ENCODE measurements around the gene PAX2. TPM values are rescaled to one million over a fixed set of nuclear protein-coding genes. Genes with fewer than 3 reads are reported as not detected.
A peak's percentile ranks its signal among the peaks of the same experiment; 100 is the strongest.

The PAX2 gene
- total RNA-seq, 1 donor from 2014 or later = not detected

- no peak for TF ChIP-seq CTCF (IDR thresholded peaks at IDR 0.05; ENCODE audit: partially characterized antibody, unreplicated experiment)
- Mint-ChIP-seq H3K36me3 (ENCODE audit: unreplicated experiment) (peaks cover 9% of the 10 kb centered on the region), H3K4me3 (ENCODE audit: unreplicated experiment) (peak overlapping the region; percentile 82), H3K4me1 (ENCODE audit: low read depth, unreplicated experiment) (peaks cover 8% of the 10 kb centered on the region), H3K27me3 (ENCODE audit: unreplicated experiment) (peaks cover 38% of the 10 kb centered on the region), H3K27ac (ENCODE audit: unreplicated experiment) (peak overlapping the region; percentile 59), H3K9me3 (ENCODE audit: unreplicated experiment) (peaks cover 15% of the 10 kb centered on the region)
- DNase-seq = peak; percentile 39
Measured at GRCh38 chr10:100715445-100716385, 29.7 kb upstream of the PAX2 start.

- Mint-ChIP-seq H3K4me3 (ENCODE audit: unreplicated experiment) (no peak overlapping the region), H3K36me3 (ENCODE audit: unreplicated experiment) (peaks cover 9% of the 10 kb centered on the region), H3K27ac (ENCODE audit: unreplicated experiment) (no peak overlapping the region), H3K4me1 (ENCODE audit: low read depth, unreplicated experiment) (peaks cover 8% of the 10 kb centered on the region), H3K9me3 (ENCODE audit: unreplicated experiment) (peaks cover 13% of the 10 kb centered on the region), H3K27me3 (ENCODE audit: unreplicated experiment) (peaks cover 36% of the 10 kb centered on the region)
- no peak for TF ChIP-seq CTCF (IDR thresholded peaks at IDR 0.05; ENCODE audit: partially characterized antibody, unreplicated experiment)
- DNase-seq = no peak
Measured at GRCh38 chr10:100717166-100717565, 28.2 kb upstream of the PAX2 start.

DNA sequence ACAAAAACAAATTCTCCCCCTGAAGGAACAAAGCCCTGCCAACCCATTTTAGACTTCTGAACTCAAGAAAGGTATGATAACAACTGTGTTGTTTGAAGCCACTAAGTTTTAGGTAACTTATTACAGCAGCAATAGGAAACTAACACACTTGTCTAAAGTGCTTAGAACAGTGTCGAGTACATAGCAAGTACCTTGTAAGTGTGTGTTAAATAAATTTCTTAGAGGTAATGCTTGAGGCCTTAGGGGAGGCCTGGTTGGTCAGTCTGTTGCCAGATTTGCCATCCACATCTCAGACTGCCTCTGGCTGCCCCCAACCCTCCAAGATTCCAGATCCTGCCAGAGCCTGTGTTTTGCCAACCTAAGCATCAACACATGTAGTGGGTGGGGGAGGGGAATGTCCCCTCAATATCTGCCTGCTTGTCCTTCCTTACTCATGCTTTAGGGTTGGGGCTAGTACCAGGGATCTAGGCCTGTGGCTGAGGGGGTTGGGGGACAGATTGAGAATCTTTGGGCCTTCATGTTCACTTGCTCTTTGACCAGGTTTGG is 27.1 kb upstream of the PAX2 start:
- peaks cover 36% of the 10 kb centered on the region for H3K27me3 Mint-ChIP-seq (ENCODE audit: unreplicated experiment)
- H3K9me3 Mint-ChIP-seq (ENCODE audit: unreplicated experiment) = peaks cover 10% of the 10 kb centered on the region
- H3K4me1 Mint-ChIP-seq (ENCODE audit: low read depth, unreplicated experiment) = peaks cover 3% of the 10 kb centered on the region
- peaks cover 6% of the 10 kb centered on the region for H3K36me3 Mint-ChIP-seq (ENCODE audit: unreplicated experiment)
- no peak for TF ChIP-seq CTCF (IDR thresholded peaks at IDR 0.05; ENCODE audit: partially characterized antibody, unreplicated experiment)
- no peak for DNase-seq
- no peak overlapping the region for H3K4me3 Mint-ChIP-seq (ENCODE audit: unreplicated experiment)
- no peak overlapping the region for H3K27ac Mint-ChIP-seq (ENCODE audit: unreplicated experiment)

GRCh38 chr10:100723180-100723579 is 22.2 kb upstream of the PAX2 start:
- no peaks in the 10 kb centered on the region for H3K36me3 Mint-ChIP-seq (ENCODE audit: unreplicated experiment)
- H3K4me1 Mint-ChIP-seq (ENCODE audit: low read depth, unreplicated experiment) = peaks cover 3% of the 10 kb centered on the region
- H3K27me3 Mint-ChIP-seq (ENCODE audit: unreplicated experiment) = peaks cover 36% of the 10 kb centered on the region
- H3K27ac Mint-ChIP-seq (ENCODE audit: unreplicated experiment) = no peak overlapping the region
- H3K4me3 Mint-ChIP-seq (ENCODE audit: unreplicated experiment) = no peak overlapping the region
- DNase-seq = no peak
- TF ChIP-seq CTCF (IDR thresholded peaks at IDR 0.05; ENCODE audit: partially characterized antibody, unreplicated experiment) = no peak
- H3K9me3 Mint-ChIP-seq (ENCODE audit: unreplicated experiment) = peaks cover 3% of the 10 kb centered on the region

All from glutamatergic neuron (in vitro differentiated cells).